B cell (primary cell): ENCODE measurements around the gene KCNMB2.

Experiments
- EZH2 ChIP-seq: IDR thresholded peaks from 2 replicates; pipeline ENCODE4 v1.6.1; 2012; ENCODE audit warnings: borderline replicate concordance, low read depth, mild to moderate bottlenecking, moderate library complexity, low read length; ENCODE audit not compliant: insufficient read depth, poor library complexity, severe bottlenecking
- TF ChIP-seq, protein P1 (sequence below): fragments of 200-600 bp; IDR thresholded peaks from one replicate; pipeline ENCODE4 v1.8.0; 2022; ENCODE audit warnings: antibody characterized with exemption, mild to moderate bottlenecking

DNA sequence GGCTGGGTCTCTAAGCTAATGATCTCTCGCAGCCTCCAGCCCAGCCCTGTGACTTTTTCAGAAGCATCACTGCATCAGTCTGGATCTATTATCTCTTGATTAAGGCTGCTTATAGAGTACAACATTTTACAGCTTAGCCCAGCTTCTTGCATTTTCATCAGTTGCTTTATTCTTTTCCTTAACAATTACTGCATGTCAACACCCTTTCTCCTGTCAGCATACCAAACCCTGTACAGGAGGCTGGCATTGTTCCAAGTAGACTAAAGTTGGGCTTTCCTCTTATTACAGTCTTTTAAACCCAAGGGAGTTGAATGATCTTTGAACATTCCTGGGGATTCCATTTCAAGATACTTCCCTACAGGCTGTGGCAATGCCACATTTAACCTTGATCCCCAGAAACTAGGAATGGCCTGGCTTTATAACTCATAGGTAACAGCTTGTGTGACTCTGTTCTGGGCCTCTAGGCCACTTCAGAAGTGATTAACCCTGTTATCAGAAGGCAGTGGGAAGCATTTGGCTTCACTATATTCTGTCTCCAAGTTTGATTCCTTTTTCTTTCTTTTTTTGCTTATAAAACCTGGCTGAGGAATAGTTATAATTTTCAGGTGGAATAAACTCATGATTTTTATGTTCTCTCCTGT is 182.9 kb downstream of the KCNMB2 start:
- TF ChIP-seq, protein P1, sequence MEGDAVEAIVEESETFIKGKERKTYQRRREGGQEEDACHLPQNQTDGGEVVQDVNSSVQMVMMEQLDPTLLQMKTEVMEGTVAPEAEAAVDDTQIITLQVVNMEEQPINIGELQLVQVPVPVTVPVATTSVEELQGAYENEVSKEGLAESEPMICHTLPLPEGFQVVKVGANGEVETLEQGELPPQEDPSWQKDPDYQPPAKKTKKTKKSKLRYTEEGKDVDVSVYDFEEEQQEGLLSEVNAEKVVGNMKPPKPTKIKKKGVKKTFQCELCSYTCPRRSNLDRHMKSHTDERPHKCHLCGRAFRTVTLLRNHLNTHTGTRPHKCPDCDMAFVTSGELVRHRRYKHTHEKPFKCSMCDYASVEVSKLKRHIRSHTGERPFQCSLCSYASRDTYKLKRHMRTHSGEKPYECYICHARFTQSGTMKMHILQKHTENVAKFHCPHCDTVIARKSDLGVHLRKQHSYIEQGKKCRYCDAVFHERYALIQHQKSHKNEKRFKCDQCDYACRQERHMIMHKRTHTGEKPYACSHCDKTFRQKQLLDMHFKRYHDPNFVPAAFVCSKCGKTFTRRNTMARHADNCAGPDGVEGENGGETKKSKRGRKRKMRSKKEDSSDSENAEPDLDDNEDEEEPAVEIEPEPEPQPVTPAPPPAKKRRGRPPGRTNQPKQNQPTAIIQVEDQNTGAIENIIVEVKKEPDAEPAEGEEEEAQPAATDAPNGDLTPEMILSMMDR, result no peak
- no peak for TF ChIP-seq EZH2
